GM06990 (cell line): Measurements from ENCODE around the gene RGS5.

Source experiments
- DNase-seq: peaks from one replicate; pipeline ENCODE4 v3.0.0-alpha.2; 2011; ENCODE audit not compliant: insufficient read length; ENCODE audit errors: extremely low read depth
- H3K27me3 ChIP-seq: replicated peaks from 2 replicates; pipeline ENCODE4 v1.6.0; 2011; ENCODE audit warnings: low read length; ENCODE audit not compliant: control insufficient read depth, insufficient read depth
- H3K36me3 ChIP-seq: 2 replicates; pipeline ENCODE4 v1.5.1; 2011; ENCODE audit warnings: low read length; ENCODE audit not compliant: control insufficient read depth, insufficient read depth
- H3K4me3 ChIP-seq: replicated peaks from 2 replicates; pipeline ENCODE4 v1.5.1; 2011; ENCODE audit warnings: low read depth, mild to moderate bottlenecking, control low read depth, low read length
- CTCF ChIP-seq: IDR thresholded peaks from 2 replicates; pipeline ENCODE4 v1.5.1; 2011; ENCODE audit warnings: low read length, control low read depth, mild to moderate bottlenecking, inconsistent platforms; ENCODE audit not compliant: insufficient read depth, poor library complexity, severe bottlenecking

Gene RGS5

GRCh38 chr1:163191301-163191700, 11.4 kb downstream of the RGS5 start:
- no peak for TF ChIP-seq CTCF
- Histone ChIP-seq H3K4me3 (no peak overlapping the region), H3K36me3 (no peaks in the 10 kb centered on the region), H3K27me3 (no peaks in the 10 kb centered on the region; the same call in 1 of the 2 replicates)
- DNase-seq = no peak

- Histone ChIP-seq H3K27me3 (no peaks in the 10 kb centered on the region; the same call in 1 of the 2 replicates), H3K4me3 (no peak overlapping the region), H3K36me3 (no peaks in the 10 kb centered on the region)
- no peak for DNase-seq
- no peak for TF ChIP-seq CTCF
These were observed 13.8 kb downstream of the RGS5 start for GRCh38 chr1:163188947-163189346.

- no peak for TF ChIP-seq CTCF
- DNase-seq = no peak
- no peaks in the 10 kb centered on the region for H3K36me3 ChIP-seq
- H3K4me3 ChIP-seq = no peak overlapping the region
- H3K27me3 ChIP-seq = no peaks in the 10 kb centered on the region
These were observed 14.9 kb downstream of the RGS5 start for GRCh38 chr1:163187849-163188248.

- no peak overlapping the region for H3K4me3 ChIP-seq
These were observed 15.9 kb downstream of the RGS5 start for GRCh38 chr1:163186862-163187261.

GRCh38 chr1:163182330-163182949, 20.3 kb downstream of the RGS5 start:
- Histone ChIP-seq H3K27me3 (no peaks in the 10 kb centered on the region; the same call in 1 of the 2 replicates), H3K4me3 (no peak overlapping the region), H3K36me3 (no peaks in the 10 kb centered on the region)
- TF ChIP-seq CTCF = no peak
- DNase-seq = no peak

More at GRCh38 chr1:163186862-163187261, 15.9 kb downstream of the RGS5 start:
- Histone ChIP-seq H3K36me3 (no peaks in the 10 kb centered on the region), H3K27me3 (no peaks in the 10 kb centered on the region)
- DNase-seq = no peak
- no peak for TF ChIP-seq CTCF

- no peak for DNase-seq
- H3K4me3 ChIP-seq = no peak overlapping the region
- H3K36me3 ChIP-seq = no peaks in the 10 kb centered on the region
- H3K27me3 ChIP-seq = no peaks in the 10 kb centered on the region; the same call in 1 of the 2 replicates
- TF ChIP-seq CTCF = no peak
These were observed 24.1 kb downstream of the RGS5 start for GRCh38 chr1:163178628-163179027.
